Ovary (tissue), 1 donor: ENCODE results near the gene KRTAP4-12.
"Not testable (repeated sequence)": the region's sequence is repeated elsewhere in the genome, so short reads cannot be mapped to it uniquely, and the experiment has no call there.

Source experiments
- EP300 ChIP-seq: sonication (generic); formaldehyde crosslinking; IDR thresholded peaks from one replicate; pipeline ENCODE4 v1.6.1; 2017; ENCODE audit warnings: antibody characterized with exemption
- POLR2A ChIP-seq: fragments of 450-650 bp; IDR thresholded peaks from one replicate; pipeline ENCODE4 v1.6.1; 2017; ENCODE audit warnings: antibody characterized with exemption, mild to moderate bottlenecking, moderate library complexity

GRCh38 chr17:41148971-41149651 is 25.1 kb upstream of the KRTAP4-12 start:
- TF ChIP-seq POLR2A, EP300: not testable (repeated sequence)
